NCI-H524 treated with DMSO at 0.1 percent for 48 hours (cell line): ENCODE results near the gene ADCYAP1R1.
"Not testable (repeated sequence)": the region's sequence is repeated elsewhere in the genome, so short reads cannot be mapped to it uniquely, and the experiment has no call there.

Experiments used
- DNase-seq: peaks from one replicate; lab custom pipeline; 2025; lab: John Stamatoyannopoulos, UW

The ADCYAP1R1 gene

DNA sequence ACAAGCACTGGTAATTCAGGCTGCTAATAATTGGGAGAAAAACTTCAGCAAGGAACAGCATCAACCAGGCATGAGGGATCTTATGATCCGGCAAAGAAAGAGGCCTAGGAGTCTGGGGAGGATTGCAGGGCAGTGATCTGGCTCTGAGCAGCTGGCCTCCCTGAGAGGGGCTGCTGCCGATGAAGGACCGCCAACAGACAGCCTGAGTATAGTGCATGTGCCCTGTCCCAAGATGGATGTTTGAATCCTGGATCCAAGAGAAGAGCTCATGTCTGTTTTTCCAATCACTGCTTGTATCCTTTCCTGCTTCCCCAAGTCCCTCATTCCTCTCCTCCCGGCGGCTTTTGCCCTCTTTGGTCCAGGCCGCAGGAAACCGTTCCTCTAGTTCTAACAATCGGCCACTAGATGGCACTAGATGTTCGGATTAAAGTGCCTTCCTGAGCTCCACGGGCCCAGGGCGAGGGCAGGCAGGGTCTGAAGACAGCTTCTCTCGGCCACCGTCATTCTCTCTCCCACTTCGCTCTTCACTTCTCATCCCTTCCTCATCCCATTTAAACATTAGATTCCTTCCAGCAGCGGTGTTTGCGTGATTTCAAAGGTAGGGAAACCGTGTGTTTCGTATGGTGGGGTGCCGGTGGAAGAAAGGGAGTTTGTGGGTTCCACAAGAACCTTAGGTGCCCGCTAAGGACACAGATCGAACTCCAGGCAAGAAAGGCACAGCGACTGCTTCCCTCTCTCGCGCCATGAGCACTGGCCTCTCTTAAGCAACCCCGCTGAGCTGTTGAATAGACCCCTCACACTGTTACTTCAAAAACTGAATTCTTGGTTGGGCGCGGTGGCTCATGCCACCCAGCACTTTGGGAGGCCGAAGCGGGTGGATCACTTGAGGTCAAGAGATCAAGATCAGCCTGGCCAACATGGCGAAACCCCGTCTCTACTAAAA, 82.4 kb downstream of the ADCYAP1R1 start:
- no peak for DNase-seq

- no peak for DNase-seq
Measured at GRCh38 chr7:31137234-31137633, 85.1 kb downstream of the ADCYAP1R1 start.

DNA sequence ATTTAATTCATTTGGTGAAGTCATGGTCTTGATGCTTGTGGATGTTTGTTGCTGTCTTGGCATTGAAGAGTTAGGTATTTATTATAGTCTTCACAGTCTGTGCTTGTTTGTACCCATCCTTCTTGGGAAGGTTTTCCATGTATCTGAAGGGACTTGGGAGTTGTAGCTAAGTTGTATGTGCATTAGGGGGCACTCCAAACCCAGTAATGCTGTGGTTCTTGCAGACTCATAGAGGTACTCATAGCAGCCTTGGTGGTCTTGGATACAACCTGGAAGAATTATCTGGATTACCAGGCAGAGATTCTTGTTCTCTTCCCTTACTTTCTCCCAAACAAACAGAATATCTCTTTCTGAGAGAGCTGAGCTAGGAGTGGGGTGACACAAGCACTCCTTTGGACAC, 93.2 kb downstream of the ADCYAP1R1 start:
- DNase-seq, result no peak

- DNase-seq, result no peak
Measured at GRCh38 chr7:31146030-31146429, 93.9 kb downstream of the ADCYAP1R1 start.

- DNase-seq, result no peak
Measured at GRCh38 chr7:31146538-31146937, 94.4 kb downstream of the ADCYAP1R1 start.

- DNase-seq, result no peak
Measured at GRCh38 chr7:31151849-31152248, 99.7 kb downstream of the ADCYAP1R1 start.

DNA sequence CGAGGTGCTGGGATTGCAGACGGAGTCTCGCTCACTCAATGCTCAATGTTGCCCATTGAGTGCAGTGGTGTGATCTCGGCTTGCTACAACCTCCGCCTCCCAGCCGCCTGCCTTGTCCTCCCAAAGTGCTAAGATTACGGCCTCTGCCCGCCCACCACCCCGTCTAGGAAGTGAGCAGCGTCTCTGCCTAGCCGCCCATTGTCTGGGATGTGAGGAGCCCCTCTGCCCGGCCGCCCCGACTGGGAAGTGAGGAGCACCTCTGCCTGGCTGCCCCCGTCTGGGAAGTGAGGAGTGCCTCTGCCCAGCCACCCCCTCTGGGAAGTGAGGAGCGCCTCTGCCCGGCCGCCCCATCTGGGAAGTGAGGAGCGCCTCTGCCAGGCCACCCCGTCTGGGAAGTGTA, 101.2 kb downstream of the ADCYAP1R1 start:
- not testable (repeated sequence) for DNase-seq

GRCh38 chr7:31160941-31161340, 108.8 kb downstream of the ADCYAP1R1 start:
- no peak for DNase-seq
